Activated CD8-positive, alpha-beta memory T cell treated with anti-CD3 and anti-CD28 coated beads, Interleukin-2, amount 50 U/mL, for 4 hours (primary cell): Measurements from ENCODE around the gene STUM.

Experiments
- DNase-seq: peaks from one replicate; pipeline ENCODE4 v3.0.0-alpha.2; 2020

STUM gene

DNA sequence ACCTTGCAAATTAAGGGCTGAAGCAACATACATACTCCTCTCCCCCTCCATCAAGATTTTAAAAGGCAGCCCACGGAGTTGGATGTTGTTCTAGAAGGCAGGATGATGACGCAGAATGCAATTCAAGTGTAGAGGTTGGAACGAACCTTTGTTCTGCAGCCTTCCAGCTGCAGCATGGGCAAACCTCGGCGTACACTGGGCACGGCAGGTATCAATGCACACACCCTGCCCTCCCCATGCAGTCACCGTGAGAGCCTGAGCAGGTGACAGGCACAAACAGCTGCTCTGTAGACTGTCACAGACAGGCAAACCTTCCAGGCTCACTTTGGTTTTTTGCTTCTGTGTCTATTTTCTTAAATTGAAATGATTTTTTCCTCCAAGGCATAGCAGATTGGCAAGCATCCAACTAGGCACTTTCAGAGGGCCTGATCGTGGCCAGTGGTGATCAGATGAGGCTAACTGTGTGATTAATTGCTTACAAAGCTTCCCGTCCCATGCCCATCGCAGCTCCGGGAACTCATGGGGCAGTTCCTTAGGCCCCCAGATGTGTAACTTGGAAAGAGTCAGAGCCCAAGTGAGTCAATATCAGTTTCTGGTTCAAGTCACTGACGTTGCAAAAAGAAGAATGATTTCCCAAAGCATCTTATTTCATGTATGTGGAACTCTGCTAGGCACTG is 108.2 kb downstream of the STUM start:
- no peak for DNase-seq

DNA sequence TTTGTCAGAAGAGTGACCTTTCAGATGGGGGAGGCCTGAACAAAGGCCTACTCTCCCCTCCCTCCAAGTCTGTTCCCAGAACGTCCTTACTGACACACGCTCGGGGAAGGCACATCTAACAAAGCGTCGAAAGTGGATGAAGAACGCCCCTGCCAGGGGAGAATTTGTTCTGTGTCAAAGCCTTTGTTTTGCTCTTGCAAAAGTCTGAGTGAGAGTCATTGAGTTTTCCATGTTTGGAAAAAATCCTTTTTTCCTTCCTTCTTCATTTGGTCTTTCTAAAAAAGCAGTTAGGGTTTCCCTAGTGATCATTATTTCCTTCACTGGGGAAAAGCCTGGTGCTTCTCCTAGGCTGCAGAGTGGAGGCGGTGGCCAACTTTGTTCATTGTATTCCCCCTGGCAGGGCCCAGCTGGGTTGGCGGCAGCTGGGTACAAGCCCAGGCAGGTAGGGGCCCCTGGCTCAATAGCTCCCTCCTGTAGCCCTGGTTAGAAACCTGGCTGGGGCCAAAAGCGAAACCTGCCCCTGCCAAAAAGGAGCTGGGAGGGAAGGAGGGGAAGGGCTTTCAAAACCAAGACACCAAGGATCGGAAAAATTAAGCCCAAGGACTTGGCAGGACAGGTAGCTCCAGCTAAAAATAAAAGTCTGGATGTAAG is 109.5 kb downstream of the STUM start:
- no peak for DNase-seq

DNA sequence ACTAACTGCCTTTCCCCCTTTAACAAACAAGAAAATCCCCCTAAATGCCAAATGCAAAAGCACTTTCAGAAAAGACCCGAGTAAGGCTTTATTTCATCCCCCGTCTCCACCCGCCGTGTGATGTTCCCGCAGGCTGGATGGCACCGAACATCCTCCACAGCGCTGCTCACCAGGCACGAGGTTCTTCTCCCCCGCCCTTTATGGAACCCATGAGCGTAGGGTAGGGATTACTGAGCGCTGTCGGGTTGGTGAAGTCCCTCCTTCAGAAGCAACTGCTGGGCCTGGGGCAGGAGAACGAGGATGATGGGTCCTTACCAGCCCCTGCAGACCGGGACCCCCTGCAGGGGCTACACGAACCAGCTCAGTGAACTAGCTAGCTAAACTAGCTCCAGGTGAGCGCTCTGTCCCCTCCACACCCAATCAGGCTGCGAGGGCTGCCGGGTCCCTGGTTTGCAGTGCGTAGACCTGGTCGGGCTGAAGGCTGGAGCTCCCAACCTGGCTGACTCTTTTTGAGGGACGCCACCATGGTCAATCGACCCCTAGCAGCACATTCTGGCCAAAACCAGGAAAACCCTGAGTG is 110.1 kb downstream of the STUM start:
- no peak for DNase-seq
